SK-N-MC (cell line): Measurements from ENCODE around the gene SNAPC4.

ENCODE experiments used
- EZH2 ChIP-seq: fragments of 200-600 bp; sonication (generic); IDR thresholded peaks from one replicate; pipeline ENCODE4 v1.6.1; 2017; ENCODE audit warnings: antibody characterized with exemption
- FOXP2 ChIP-seq: optimal IDR thresholded peaks from 2 replicates; pipeline ENCODE3; 2011; ENCODE audit warnings: mild to moderate bottlenecking, moderate library complexity; ENCODE audit not compliant: insufficient read depth; ENCODE audit errors: extremely low read length, control extremely low read depth
- POLR2AphosphoS5 ChIP-seq: IDR thresholded peaks from 2 replicates; pipeline ENCODE4 v1.6.1; 2012; ENCODE audit warnings: mild to moderate bottlenecking, low read depth, low read length, borderline replicate concordance

GRCh38 chr9:136444102-136444501 is 44.1 kb upstream of the SNAPC4 start:
- TF ChIP-seq EZH2 (no peak), POLR2AphosphoS5 (no peak), FOXP2 (no peak)
